Epithelial cell of esophagus (primary cell): Measurements from ENCODE around the gene EXOC6B.

Source experiments
- DNase-seq: peaks from one replicate; pipeline ENCODE4 v3.0.0; 2010; ENCODE audit warnings: low read depth
- H3K4me3 ChIP-seq: 2 replicates; pipeline ENCODE4 v1.5.1; 2011; ENCODE audit warnings: mild to moderate bottlenecking, low read length, control low read depth
- TF ChIP-seq, protein P1 (sequence below): IDR thresholded peaks from 2 replicates; pipeline ENCODE4 v1.5.1; 2011; ENCODE audit warnings: low read depth, mild to moderate bottlenecking, low read length, control low read depth, inconsistent platforms; ENCODE audit not compliant: insufficient read depth; ENCODE audit errors: missing control alignments

Gene EXOC6B

DNA sequence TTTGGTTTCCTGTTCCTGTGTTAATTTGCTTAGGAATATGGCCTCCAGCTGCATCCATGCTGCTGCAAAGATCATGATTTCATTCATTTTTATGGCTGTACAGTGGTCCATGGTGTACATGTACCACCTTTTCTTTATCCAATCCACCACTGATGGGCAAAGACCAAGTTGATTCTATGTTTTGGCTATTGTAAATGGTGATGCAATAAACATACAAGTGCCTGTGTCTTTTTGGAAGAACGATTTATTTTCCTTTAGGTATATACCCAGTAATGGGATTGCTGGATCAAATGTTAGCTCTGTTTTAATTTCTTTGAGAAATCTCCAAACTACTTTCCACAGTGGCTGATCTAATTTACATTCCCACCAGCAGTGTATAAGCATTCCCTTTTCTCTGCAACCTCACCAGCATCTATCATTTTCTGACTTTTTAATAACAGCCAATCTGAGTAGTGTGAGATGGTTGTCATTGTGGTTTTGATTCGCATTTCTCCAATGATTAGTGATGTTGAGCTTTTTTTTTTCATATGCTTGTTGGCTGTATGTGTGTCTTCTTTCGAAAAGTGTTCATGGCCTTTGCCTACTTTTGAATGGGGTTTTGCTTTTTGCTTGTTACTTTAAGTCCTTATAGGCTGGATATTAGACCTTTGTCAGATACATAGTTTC lies 19.4 kb downstream of the EXOC6B start:
- DNase-seq: no peak
- TF ChIP-seq, protein P1, sequence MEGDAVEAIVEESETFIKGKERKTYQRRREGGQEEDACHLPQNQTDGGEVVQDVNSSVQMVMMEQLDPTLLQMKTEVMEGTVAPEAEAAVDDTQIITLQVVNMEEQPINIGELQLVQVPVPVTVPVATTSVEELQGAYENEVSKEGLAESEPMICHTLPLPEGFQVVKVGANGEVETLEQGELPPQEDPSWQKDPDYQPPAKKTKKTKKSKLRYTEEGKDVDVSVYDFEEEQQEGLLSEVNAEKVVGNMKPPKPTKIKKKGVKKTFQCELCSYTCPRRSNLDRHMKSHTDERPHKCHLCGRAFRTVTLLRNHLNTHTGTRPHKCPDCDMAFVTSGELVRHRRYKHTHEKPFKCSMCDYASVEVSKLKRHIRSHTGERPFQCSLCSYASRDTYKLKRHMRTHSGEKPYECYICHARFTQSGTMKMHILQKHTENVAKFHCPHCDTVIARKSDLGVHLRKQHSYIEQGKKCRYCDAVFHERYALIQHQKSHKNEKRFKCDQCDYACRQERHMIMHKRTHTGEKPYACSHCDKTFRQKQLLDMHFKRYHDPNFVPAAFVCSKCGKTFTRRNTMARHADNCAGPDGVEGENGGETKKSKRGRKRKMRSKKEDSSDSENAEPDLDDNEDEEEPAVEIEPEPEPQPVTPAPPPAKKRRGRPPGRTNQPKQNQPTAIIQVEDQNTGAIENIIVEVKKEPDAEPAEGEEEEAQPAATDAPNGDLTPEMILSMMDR: no peak
- H3K4me3 ChIP-seq: no peak overlapping the region

DNA sequence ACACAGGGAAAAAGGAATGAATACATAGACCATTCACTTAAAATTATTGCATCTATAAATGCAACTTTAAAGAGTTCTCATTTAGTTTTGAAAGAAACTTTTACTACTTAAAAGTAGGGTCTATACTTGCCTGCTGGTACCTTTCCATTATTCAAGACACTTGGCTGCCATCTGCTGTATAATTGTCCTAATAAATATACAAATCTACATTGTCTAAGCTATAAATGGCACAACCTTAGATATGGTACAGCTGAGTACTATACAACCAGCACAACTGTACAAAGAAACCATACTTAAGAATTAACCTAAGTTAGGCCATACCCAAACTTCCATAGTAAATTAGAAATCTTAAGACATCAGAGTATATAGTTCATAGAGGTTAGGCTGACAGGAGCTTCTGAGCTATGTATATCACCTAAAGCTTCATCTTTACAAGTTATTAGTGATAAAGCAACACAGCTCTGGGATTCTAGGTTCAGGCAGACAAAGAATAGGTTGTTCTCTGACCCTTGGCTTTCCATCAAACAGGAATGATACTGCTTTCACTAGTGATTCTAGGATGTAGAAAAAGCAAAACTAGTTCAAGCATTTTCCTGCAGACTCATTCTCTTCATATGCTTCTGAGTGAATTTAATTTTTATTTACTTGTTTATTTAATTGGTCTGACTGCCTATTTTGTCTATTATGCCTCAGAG lies 22.1 kb downstream of the EXOC6B start:
- H3K4me3 ChIP-seq: no peak overlapping the region
- TF ChIP-seq, protein P1: no peak
- DNase-seq: no peak

DNA sequence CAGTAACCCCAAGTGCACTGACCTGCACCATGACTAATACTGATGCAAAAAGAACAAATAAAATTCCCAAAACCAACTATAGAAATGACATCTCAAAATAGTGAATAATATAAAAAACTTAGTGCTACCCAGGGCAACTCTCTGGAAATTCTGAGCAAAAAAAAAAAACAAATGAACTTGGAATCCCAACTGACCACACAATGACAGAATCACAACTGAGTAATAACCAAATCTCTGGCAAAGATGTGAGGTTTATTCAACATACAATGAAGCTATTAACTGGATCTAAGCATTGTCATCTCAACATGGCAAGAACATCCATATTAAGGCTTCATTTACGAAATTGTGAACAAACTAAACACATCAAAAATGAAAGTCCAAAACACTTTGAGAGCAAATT lies 22.7 kb downstream of the EXOC6B start:
- no peak for DNase-seq

DNA sequence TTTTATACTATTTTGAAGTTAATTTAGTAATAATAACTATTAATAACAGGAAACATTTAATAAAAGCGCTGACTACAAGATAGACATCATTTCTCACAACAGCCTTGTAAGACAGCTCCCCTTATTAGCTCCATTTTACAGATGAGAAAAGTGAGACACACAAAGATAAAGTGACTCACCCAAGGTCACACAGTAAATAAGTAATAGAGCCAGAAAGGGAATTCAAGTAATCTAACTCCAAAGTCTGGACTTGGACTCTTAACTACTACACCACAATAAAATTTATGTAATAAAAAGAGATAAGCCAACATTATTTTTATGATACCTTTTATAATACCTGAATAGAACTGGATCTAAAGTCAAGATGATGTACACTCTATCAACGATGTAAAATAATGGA lies 25.3 kb downstream of the EXOC6B start:
- TF ChIP-seq, protein P1: no peak
- no peak for DNase-seq
- no peak overlapping the region for H3K4me3 ChIP-seq

More for the DNA sequence above, 22.7 kb downstream of the EXOC6B start:
- no peak overlapping the region for H3K4me3 ChIP-seq
- TF ChIP-seq, protein P1: no peak

DNA sequence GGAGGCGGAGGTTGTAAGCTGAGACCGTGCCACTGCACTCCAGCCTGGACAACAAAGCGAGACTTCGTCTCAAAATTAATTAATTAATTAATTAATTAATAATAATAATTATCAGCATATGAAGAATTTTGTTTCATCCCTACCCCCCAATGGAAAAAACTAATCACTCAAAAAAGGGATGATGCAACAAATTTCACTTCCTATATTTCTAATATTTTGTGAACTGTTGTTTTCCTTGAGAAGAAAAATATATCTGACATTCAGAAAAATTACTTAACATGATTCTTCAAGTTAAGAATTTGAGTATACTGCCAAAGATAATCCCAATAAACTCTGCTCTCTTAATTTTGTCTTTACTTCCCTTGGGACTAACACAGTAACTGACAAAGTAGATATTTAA lies 28.1 kb downstream of the EXOC6B start:
- DNase-seq: no peak
- TF ChIP-seq, protein P1: no peak
- H3K4me3 ChIP-seq: no peak overlapping the region

DNA sequence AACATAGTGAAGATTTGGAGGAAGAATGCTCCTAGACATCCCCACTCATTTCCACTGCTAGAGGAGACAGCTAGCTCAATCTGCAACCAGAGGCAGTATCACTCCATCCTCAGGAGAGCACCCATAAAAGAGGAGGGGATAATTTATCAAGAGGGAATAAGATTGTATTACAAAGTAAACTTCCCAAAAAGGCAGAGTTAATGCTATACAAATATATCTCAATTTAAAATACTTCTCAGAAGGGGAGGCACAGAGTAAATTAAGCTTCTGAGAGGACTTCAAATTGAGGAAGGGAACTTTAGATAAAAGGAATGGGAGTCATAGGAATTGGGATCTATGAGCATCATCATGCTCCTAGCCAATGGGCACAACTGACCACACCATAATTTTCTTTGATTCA lies 29.1 kb downstream of the EXOC6B start:
- TF ChIP-seq, protein P1: no peak
- no peak for DNase-seq
- H3K4me3 ChIP-seq: no peak overlapping the region
